ENCODE data around the gene SLC16A2.

SLC16A2 gene

GRCh38 chrX:74445099-74445498 is 23.8 kb downstream of the SLC16A2 start:
- DNase-seq (ENCODE audit: low spot score) = no peak
- TF ChIP-seq CTCF (IDR thresholded peaks at IDR 0.05; ENCODE audit: extremely low read depth, missing control alignments) = no peak

- DNase-seq (ENCODE audit: low spot score) = no peak
- TF ChIP-seq CTCF (IDR thresholded peaks at IDR 0.05; ENCODE audit: extremely low read depth, missing control alignments) = no peak
These were observed 25.6 kb downstream of the SLC16A2 start for GRCh38 chrX:74446876-74447275.

- no peak for TF ChIP-seq CTCF (IDR thresholded peaks at IDR 0.05; ENCODE audit: extremely low read depth, missing control alignments)
- DNase-seq (ENCODE audit: low spot score) = no peak
These were observed 27.4 kb downstream of the SLC16A2 start for GRCh38 chrX:74448669-74449068.

GRCh38 chrX:74449322-74449936 is 28.1 kb downstream of the SLC16A2 start:
- no peak for TF ChIP-seq CTCF (IDR thresholded peaks at IDR 0.05; ENCODE audit: extremely low read depth, missing control alignments)
- DNase-seq (ENCODE audit: low spot score) = no peak

GRCh38 chrX:74449937-74450330 is 28.6 kb downstream of the SLC16A2 start:
- DNase-seq (ENCODE audit: low spot score) = no peak
- no peak for TF ChIP-seq CTCF (IDR thresholded peaks at IDR 0.05; ENCODE audit: extremely low read depth, missing control alignments)

GRCh38 chrX:74450803-74451449 is 29.6 kb downstream of the SLC16A2 start:
- DNase-seq (ENCODE audit: low spot score) = no peak
- TF ChIP-seq CTCF (IDR thresholded peaks at IDR 0.05; ENCODE audit: extremely low read depth, missing control alignments) = no peak

DNA sequence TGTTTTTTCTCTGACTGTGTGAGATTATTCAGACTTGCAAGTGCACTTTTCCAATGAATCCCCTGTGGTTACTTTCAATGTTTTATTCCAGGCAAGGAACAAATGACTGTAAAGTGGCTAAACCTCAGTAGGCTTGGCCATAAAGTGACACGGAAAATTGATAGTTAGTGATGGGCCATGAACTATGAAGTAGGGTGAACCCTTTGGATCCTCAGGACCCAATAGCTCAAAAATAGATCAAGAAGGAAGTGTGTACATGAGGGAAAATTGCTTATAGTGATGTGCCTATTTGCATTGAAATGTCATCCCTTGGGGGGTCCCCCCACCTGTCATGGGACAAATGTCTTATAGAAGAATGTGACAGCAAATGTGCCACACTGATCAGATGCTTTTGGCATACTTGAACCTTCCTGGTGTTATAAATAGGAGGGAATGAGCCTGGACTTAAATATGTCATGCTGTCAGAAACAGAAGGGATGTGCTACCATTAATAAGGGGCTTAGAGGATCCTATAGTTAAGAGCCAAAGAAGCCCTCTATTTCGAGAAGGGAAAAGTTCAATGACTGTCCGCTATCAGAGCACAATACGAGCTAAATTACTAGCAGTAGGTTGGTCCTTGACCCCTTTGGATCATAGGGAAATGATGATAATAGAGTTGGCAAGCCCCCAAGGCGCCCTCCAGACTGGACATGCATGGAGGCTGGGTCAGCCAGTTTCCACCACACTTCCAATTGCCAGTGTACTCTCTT is 30.3 kb downstream of the SLC16A2 start:
- TF ChIP-seq CTCF (IDR thresholded peaks at IDR 0.05; ENCODE audit: extremely low read depth, missing control alignments) = no peak
- DNase-seq (ENCODE audit: low spot score) = no peak

Data from GM20000 (cell line).